Effector memory CD8-positive, alpha-beta T cell (primary cell): ENCODE measurements around the gene SMARCC2.

Source experiments
- ATAC-seq: fragments of 150-1000 bp; cut with Tn5 transposase; replicated peaks from 2 replicates; pipeline ENCODE4 v1.10.0; 2021; ENCODE audit warnings: mild to moderate bottlenecking, moderate library complexity
- DNase-seq, 3 experiments: peaks; one replicate each; pipeline ENCODE4 v3.0.0; 2021
- H3K27ac Mint-ChIP-seq, 2 donors: one replicate each; pipeline ENCODE4 v1.8.0; 2022; ENCODE audit warnings: mild to moderate bottlenecking in 2 of 2, mixed read lengths in 2 of 2, moderate library complexity in 2 of 2
- H3K27me3 Mint-ChIP-seq, 2 donors: one replicate each; pipeline ENCODE4 v1.8.0; 2022; ENCODE audit warnings: mixed read lengths in 2 of 2
- H3K36me3 Mint-ChIP-seq: one replicate; pipeline ENCODE4 v1.8.0; 2022; ENCODE audit warnings: mild to moderate bottlenecking, moderate library complexity, mixed read lengths; ENCODE audit not compliant: insufficient read depth
- H3K4me1 Mint-ChIP-seq, 2 donors: one replicate each; pipeline ENCODE4 v1.8.0; 2022; ENCODE audit warnings: low read depth in 2 of 2, mixed read lengths in 2 of 2
- H3K4me3 Mint-ChIP-seq, 2 donors: one replicate each; pipeline ENCODE4 v1.8.0; 2022; ENCODE audit warnings: mild to moderate bottlenecking in 2 of 2, mixed read lengths in 2 of 2, moderate library complexity in 2 of 2
- H3K9me3 Mint-ChIP-seq, 2 donors: one replicate each; pipeline ENCODE4 v1.8.0; 2022; ENCODE audit warnings: mixed read lengths in 2 of 2
- total RNA-seq, 9 experiments: gene quantifications; one replicate each; lab custom pipeline; 2026; lab: John Stamatoyannopoulos, UW

Gene SMARCC2
- 94.3 to 217 (median 163) reads per million in 9 experiments for total RNA-seq

DNA sequence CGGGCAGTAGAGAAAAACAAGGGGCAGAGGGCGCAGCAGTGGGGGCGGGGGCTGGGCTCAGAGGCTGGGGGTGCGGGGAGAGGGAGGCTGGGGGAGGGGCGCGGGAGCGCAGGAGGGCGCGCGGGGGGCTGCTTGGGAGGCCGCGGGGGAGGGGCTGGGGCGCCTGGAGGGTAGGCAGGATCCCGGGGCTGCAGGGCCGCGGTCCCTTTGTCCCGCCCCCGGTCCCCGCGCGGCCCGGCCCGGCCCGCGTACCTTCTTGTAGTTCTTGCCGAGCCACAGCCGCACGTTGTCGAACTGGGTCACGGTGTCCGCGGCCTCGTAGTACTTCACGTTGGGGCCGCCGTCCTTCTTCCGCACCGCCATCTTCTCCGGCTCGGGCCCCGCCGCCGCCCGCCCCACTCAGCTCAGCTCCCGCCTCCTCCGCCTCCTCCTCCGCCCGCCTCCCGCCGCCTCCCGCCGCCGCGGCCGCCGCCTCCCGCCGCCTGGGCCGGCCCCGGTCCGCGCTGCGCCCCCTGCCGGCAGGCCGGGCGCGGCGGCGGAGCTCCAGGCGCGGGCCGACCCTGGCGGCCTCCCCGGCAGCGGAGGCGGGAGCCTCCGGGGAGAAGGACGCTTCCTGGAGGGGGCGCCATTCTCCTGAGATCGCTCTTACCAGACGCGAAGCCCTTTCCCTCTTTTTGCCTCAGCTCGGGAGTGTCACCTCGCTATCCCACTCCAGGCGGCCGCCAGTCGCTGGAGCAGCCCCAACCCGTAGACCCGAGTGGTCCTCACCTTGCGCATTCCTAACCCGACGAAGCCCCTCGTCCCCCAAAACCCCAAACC, at the start of gene SMARCC2:
Gene SMARCC2, minus strand, starts transcription at position 385 of the 819 bp plus-strand sequence. Its CDS starts 22 bp downstream, at position 363.
- DNase-seq (peak; percentile 76 to 83 (median 77)), ATAC-seq (peak; percentile 85)
- Mint-ChIP-seq H3K4me1 (peaks cover 26 to 45% of the 10 kb centered on the region in 2 donors), H3K27me3 (no peaks in the 10 kb centered on the region), H3K4me3 (peak within 1 kb of the TSS; percentile 94 to 98), H3K9me3 (no peaks in the 10 kb centered on the region), H3K36me3 (peaks cover 54% of the 10 kb centered on the region), H3K27ac (peak within 1 kb of the TSS; percentile 99)

DNA sequence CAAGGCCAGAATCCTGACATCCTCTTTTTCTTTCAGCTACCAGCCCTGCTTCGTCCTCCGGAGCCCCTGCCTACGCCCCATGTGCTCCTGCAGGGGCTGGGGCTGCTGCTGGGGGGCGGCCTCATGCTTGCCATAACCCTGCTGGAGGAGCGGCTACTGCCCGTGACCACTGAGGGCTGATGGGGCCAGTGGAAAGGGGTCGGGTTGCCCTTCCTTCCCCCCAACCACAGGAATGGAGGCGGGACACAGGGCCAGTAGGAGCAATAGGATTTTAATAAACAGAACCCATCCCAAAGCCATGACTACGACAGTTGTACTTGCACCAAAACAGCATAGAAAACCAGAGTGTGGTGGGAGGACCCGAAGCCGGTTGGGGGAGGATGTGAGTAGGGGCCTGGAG, 48.3 kb upstream of the SMARCC2 start:
- ATAC-seq = no peak
- no peak overlapping the region for H3K27ac Mint-ChIP-seq
- H3K4me1 Mint-ChIP-seq = peaks cover 0 to 9% of the 10 kb centered on the region in 2 donors

GRCh38 chr12:56236985-56237384, 47.7 kb upstream of the SMARCC2 start:
- H3K36me3 Mint-ChIP-seq = peaks cover 17% of the 10 kb centered on the region
- ATAC-seq (no peak), DNase-seq (no peak)
- H3K4me3 Mint-ChIP-seq = no peak overlapping the region
- H3K27ac Mint-ChIP-seq = peak overlapping the region in 1 of 2 donors; percentile 85
- peaks cover 0 to 9% of the 10 kb centered on the region in 2 donors for H3K4me1 Mint-ChIP-seq
- H3K27me3 Mint-ChIP-seq = no peaks in the 10 kb centered on the region
- no peaks in the 10 kb centered on the region for H3K9me3 Mint-ChIP-seq

More for the DNA sequence above, 48.3 kb upstream of the SMARCC2 start:
- Mint-ChIP-seq H3K27me3 (no peaks in the 10 kb centered on the region), H3K36me3 (peaks cover 23% of the 10 kb centered on the region), H3K9me3 (no peaks in the 10 kb centered on the region), H3K4me3 (no peak overlapping the region)
- no peak for DNase-seq

DNA sequence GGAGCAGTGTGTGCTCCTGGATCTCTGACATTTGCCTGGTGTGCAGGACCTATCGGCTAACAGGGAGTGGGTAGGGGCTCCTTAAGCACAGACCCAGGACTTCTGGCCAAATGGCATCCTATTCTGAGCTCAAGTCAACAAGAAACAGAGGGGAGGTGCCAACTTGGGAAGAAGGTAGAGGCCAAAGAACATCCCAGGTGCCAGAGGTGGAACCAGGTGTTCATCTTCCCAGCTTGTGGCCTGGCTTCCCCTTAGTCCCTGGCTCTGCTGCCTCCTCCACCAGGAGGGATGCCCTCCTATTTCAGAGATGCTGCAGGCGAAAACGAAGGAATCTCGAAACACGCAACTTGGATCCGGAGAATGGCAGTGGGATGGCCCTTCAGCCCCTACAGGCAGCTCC, 46.8 kb upstream of the SMARCC2 start:
- peaks cover 12% of the 10 kb centered on the region for H3K36me3 Mint-ChIP-seq
- DNase-seq = no peak
- H3K27me3 Mint-ChIP-seq = no peaks in the 10 kb centered on the region
- H3K4me1 Mint-ChIP-seq = peaks cover 0 to 9% of the 10 kb centered on the region in 2 donors
- no peak overlapping the region for H3K4me3 Mint-ChIP-seq
- no peak for ATAC-seq
- H3K27ac Mint-ChIP-seq = peak overlapping the region in 1 of 2 donors; percentile 85
- no peaks in the 10 kb centered on the region for H3K9me3 Mint-ChIP-seq

- peaks cover 0 to 8% of the 10 kb centered on the region in 2 donors for H3K4me1 Mint-ChIP-seq
- no peak for DNase-seq
- no peak for ATAC-seq
- H3K27ac Mint-ChIP-seq = peak overlapping the region; percentile 22 to 77
- H3K9me3 Mint-ChIP-seq = no peaks in the 10 kb centered on the region
- no peak overlapping the region for H3K4me3 Mint-ChIP-seq
- H3K36me3 Mint-ChIP-seq = peaks cover 6% of the 10 kb centered on the region
- H3K27me3 Mint-ChIP-seq = no peaks in the 10 kb centered on the region
Measured at GRCh38 chr12:56234746-56235436, 45.6 kb upstream of the SMARCC2 start.

DNA sequence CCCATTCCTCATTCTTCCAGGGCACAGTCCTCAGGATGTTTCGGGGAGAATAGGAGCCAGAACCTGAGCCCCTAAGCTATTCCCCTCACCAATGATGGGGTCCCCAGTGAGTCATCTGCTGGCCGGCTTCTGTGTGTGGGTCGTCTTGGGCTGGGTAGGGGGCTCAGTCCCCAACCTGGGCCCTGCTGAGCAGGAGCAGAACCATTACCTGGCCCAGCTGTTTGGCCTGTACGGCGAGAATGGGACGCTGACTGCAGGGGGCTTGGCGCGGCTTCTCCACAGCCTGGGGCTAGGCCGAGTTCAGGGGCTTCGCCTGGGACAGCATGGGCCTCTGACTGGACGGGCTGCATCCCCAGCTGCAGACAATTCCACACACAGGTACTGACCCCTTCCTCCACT, 41.9 kb upstream of the SMARCC2 start:
- H3K27me3 Mint-ChIP-seq = no peaks in the 10 kb centered on the region
- peak overlapping the region in 1 of 2 donors; percentile 7 for H3K27ac Mint-ChIP-seq
- H3K4me3 Mint-ChIP-seq = no peak overlapping the region
- no peaks in the 10 kb centered on the region for H3K9me3 Mint-ChIP-seq
- no peak for ATAC-seq
- peaks cover 2 to 5% of the 10 kb centered on the region in 2 donors for H3K4me1 Mint-ChIP-seq
- peaks cover 2% of the 10 kb centered on the region for H3K36me3 Mint-ChIP-seq
- DNase-seq = no peak

- no peaks in the 10 kb centered on the region for H3K36me3 Mint-ChIP-seq
- H3K4me1 Mint-ChIP-seq = peaks cover 4 to 7% of the 10 kb centered on the region in 2 donors
- H3K27me3 Mint-ChIP-seq = no peaks in the 10 kb centered on the region
- peak overlapping the region in 1 of 2 donors; percentile 42 for H3K27ac Mint-ChIP-seq
- H3K4me3 Mint-ChIP-seq = no peak overlapping the region
- H3K9me3 Mint-ChIP-seq = no peaks in the 10 kb centered on the region
- DNase-seq (no peak), ATAC-seq (no peak)
Measured at GRCh38 chr12:56230432-56231183, 41.3 kb upstream of the SMARCC2 start.

GRCh38 chr12:56229916-56230431, 40.7 kb upstream of the SMARCC2 start, which contains the start of gene SLC39A5:
Gene SLC39A5 (plus strand): TSS chr12:56230051. CDS start chr12:56231275, 1,224 bp downstream.
- no peak within 1 kb of the TSS for H3K4me3 Mint-ChIP-seq
- no peak for ATAC-seq
- peaks cover 10 to 11% of the 10 kb centered on the region in 2 donors for H3K4me1 Mint-ChIP-seq
- H3K9me3 Mint-ChIP-seq = no peaks in the 10 kb centered on the region
- peak within 1 kb of the TSS in 1 of 2 donors; percentile 42 for H3K27ac Mint-ChIP-seq
- no peaks in the 10 kb centered on the region for H3K27me3 Mint-ChIP-seq
- DNase-seq = no peak
- no peaks in the 10 kb centered on the region for H3K36me3 Mint-ChIP-seq

GRCh38 chr12:56229082-56229481, 39.8 kb upstream of the SMARCC2 start:
- DNase-seq (no peak), ATAC-seq (no peak)
- Mint-ChIP-seq H3K4me3 (no peak overlapping the region), H3K27ac (no peak overlapping the region), H3K27me3 (no peaks in the 10 kb centered on the region), H3K9me3 (no peaks in the 10 kb centered on the region), H3K36me3 (peaks cover 3% of the 10 kb centered on the region), H3K4me1 (peaks cover 16 to 18% of the 10 kb centered on the region in 2 donors)

DNA sequence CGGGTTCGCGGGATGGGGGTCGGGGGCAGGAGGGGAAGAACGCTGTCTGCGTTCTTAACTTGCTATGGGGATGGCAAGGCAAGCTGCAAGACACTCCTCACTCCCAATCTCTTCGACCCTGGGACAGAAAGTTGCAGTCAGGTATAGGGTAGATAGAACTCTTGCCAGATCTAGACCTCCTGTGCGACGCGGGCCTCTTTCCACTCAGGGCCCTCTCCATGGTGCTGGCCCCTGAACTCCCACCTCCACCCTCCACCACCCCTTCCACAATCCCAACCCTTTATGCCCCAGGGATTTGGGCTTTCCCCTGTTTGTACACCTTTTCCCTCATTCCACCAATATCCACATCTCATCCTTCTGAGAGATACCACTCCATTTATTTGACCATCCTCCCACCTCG, 35.7 kb upstream of the SMARCC2 start:
- peaks cover 24% of the 10 kb centered on the region for H3K36me3 Mint-ChIP-seq
- peaks cover 42 to 50% of the 10 kb centered on the region in 2 donors for H3K4me1 Mint-ChIP-seq
- no peak for ATAC-seq
- H3K27ac Mint-ChIP-seq = peak overlapping the region; percentile 100
- peak overlapping the region; percentile 99 to 100 for H3K4me3 Mint-ChIP-seq
- no peaks in the 10 kb centered on the region for H3K9me3 Mint-ChIP-seq
- no peak for DNase-seq
- no peaks in the 10 kb centered on the region for H3K27me3 Mint-ChIP-seq

- peak; percentile 79 for ATAC-seq
- Mint-ChIP-seq H3K36me3 (peaks cover 24% of the 10 kb centered on the region), H3K27ac (peak within 1 kb of the TSS; percentile 100)
Measured at GRCh38 chr12:56224102-56224701, 34.9 kb upstream of the SMARCC2 start, which contains the start of gene NABP2. Gene NABP2 (plus strand): TSS chr12:56224342. CDS start chr12:56224857, 515 bp downstream.

GRCh38 chr12:56223571-56224101, 34.4 kb upstream of the SMARCC2 start:
- Mint-ChIP-seq H3K27me3 (no peaks in the 10 kb centered on the region), H3K9me3 (no peaks in the 10 kb centered on the region), H3K4me1 (peaks cover 42 to 50% of the 10 kb centered on the region in 2 donors), H3K36me3 (peaks cover 24% of the 10 kb centered on the region), H3K4me3 (peak overlapping the region; percentile 99 to 100), H3K27ac (peak overlapping the region; percentile 100)
- DNase-seq (no peak), ATAC-seq (no peak)

More at GRCh38 chr12:56224102-56224701, 34.9 kb upstream of the SMARCC2 start, which contains the start of gene NABP2:
- DNase-seq = peak; percentile 87 to 89 (median 89)
- Mint-ChIP-seq H3K4me3 (peak within 1 kb of the TSS; percentile 99 to 100), H3K27me3 (no peaks in the 10 kb centered on the region), H3K4me1 (peaks cover 42 to 50% of the 10 kb centered on the region in 2 donors), H3K9me3 (no peaks in the 10 kb centered on the region)
